ENCODE measurements around the gene KLRC2. TPM values are rescaled to one million over a fixed set of nuclear protein-coding genes. Genes with fewer than 3 reads are reported as not detected.
"Not testable (repeated sequence)": the region's sequence is repeated elsewhere in the genome, so short reads cannot be mapped to it uniquely, and the experiment has no call there.

The KLRC2 gene
- polyA plus RNA-seq (ENCODE audit: insufficient read length): not detected
- long read RNA-seq, donor 1: 0 reads
- long read RNA-seq, donor 2: 0 reads
- long read RNA-seq, donor 3: 0 reads
- long read RNA-seq, donor 4: 0 reads
- long read RNA-seq, donor 5: 0 reads
- long read RNA-seq, donor 6: 0 reads
- long read RNA-seq, donor 7: 0 reads
- long read RNA-seq, donor 8: 0 reads

DNA sequence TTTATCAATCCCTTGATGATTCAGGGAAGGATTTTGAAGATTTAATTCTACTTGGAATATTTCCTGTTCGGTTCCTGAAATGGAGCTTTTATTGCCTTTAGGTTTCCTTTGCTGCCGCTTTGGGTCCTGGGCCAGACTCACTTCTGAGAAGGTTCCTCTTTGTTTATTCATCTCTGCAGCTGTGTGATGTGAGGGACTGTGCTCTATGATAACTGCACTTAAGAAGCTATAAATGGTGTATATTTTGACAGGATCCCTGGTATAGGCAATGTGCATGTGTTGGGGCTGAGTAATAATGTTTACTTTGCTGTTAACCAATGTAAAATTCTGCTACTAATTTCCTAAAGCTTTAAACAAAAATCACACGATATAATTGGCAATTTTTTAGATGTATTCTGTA lies at the start of gene KLRC2:
Gene KLRC2, minus strand, starts transcription at position 195 of the 400 bp plus-strand sequence. Its CDS starts 24 bp downstream, at position 171.
- not testable (repeated sequence) for DNase-seq

GRCh38 chr12:10481901-10482300 lies 46.1 kb upstream of the KLRC2 start:
- not testable (repeated sequence) for DNase-seq

DNA sequence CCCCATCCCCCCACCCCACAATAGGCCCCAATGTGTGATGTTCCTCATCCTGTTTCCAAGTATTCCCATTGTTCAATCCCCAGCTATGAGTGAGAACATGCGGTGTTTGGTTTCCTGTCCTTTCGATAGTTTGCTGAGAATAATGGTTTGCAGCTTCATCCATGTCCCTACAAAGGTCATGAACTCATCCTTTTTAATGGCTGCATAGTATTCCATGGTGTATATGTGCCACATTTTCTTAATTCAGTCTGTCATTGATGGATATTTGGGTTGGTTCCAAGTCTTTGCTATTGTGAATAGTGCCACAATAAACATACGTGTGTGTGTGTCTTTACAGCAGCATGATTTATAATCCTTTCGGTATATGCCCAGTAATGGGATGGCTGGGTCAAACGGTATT lies 37.0 kb upstream of the KLRC2 start:
- not testable (repeated sequence) for DNase-seq

- no peak for DNase-seq
Measured at GRCh38 chr12:10469701-10470100, 33.9 kb upstream of the KLRC2 start.

- DNase-seq: no peak
Measured at GRCh38 chr12:10466311-10466710, 30.5 kb upstream of the KLRC2 start.

GRCh38 chr12:10457760-10458159 lies 21.9 kb upstream of the KLRC2 start:
- DNase-seq: no peak

DNA sequence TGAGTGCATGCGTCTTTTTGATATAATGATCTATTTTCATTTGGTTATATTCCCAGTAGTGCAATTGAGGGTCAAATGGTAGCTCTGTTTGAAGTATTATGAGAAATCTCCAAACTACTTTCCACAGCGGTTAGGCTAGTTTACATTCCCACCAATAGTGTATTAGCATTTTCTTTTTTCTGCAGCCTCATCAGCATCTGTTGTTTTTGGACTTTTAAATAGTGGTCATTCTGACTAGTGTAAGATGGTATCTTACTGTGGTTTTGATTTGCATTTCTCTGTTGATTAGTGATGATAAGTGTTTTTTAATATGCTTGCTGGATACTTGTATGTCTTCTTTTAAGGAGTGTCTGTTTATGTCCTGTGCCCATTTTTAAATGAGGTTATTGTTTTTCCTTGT lies 21.0 kb upstream of the KLRC2 start:
- DNase-seq: no peak

DNA sequence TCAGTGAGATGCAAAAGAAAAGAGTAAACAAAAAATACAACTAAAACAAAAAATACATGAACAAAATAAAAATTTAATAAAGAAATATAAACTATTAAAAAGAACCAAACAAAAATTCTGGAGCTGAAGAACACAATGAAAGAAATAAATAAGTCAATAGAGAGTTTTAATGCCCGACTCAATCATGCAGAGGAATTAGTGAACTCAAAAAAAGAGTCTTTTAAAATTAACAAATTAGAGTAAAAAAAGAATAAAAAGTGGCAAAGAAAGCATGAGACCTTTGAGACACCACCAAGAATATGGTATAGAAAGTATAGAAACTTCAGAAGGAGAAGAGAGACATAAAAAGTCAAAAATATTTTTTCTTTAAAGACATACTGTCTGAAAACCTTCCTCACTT lies 20.0 kb upstream of the KLRC2 start:
- DNase-seq: no peak

- no peak for DNase-seq
Measured at GRCh38 chr12:10454531-10454930, 18.7 kb upstream of the KLRC2 start.

DNA sequence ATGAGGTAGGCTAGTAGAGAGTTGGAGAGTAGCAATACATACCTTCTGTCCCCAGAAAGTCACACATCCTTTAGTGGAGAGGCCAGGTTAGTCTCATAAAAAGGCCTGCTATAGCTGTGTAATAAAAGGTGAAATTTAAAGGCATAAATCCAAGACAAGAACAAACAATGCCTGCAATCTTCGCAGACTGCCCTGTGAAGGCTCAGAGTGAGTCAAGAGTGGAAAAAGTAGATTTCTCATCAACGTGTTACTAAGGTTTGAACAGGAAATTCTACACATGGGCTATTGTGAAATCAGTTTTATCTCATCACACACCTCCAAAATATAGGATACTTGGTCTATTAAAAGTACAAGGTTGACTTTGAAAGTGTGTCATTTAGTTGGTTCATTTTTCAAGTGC lies 17.3 kb upstream of the KLRC2 start, which contains the start of gene KLRC1:
Gene KLRC1, minus strand, starts transcription at position 222 of the 400 bp plus-strand sequence. CDS start 2,221 bp downstream, outside the sequence.
- DNase-seq: no peak

- no peak for DNase-seq
Measured at GRCh38 chr12:10448236-10448635, 12.4 kb upstream of the KLRC2 start.

DNA sequence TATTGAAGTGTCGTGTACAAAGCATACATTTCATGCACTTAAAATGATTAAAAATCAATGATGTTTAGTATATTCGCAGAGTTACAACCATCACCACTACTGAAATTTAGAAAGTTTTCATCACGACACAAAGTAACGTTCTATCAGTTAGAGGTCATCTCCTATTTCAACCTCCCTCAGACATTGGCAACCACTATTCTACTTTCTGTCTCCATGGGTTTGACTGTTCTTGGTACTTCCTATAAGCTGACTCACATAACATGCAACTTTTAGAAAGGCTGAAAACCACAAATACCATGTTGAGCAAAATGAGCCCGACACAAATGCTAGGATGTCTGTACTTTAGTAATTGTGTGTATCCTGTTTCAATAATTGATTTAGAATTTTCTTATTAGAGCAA lies 10.2 kb upstream of the KLRC2 start:
- DNase-seq: not testable (repeated sequence)

GRCh38 chr12:10441144-10441543 lies 5.3 kb upstream of the KLRC2 start:
- not testable (repeated sequence) for DNase-seq

DNA sequence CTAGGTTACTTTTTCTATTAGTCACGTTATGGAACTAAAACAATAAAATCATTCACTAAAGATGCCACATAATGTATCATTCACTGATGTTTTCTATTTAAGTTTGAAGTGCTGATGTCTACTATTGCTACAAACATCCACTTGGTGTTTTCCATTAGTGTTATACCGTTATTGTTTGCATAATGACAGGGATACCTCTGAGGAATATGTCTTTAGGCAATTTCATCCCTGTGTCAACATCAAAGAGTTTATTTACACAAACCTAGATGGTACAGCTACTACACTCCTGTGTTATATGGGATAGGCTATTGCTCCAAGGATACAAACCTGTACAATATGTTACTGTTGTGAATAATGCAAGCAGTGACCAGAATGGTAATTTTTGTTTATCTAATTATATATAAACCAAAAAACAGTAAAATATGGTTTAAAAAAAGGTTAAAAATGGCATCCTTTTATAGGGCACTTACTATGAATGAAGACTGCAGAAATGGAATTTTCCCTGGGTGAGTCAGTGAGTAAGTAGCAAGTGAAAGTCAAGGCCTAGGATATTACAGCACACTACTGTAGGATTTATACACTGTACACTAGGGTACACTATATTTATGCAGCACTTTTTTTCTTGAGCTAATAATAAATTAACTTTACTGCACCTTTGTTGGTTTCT lies 3.9 kb upstream of the KLRC2 start:
- not testable (repeated sequence) for DNase-seq

DNA sequence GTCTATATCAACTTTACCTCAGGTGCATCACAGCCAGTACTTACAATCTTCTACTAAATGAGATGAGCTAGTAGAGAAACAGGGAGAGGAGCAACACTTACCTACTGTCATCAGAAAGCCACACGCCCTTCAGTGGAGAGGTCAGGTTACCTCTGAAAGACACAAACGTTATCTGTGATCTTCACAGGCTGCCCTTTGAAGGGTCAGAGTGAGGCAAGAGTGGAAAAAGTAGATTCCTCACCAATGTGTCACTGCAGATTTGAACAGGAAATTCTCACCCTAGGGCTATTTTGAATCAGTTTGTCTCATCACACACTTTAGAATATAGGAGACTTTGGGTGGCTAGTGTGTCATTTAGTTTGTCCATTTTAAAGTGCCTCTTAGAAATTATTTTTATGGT lies 1.8 kb upstream of the KLRC2 start:
- DNase-seq: not testable (repeated sequence)

- DNase-seq: not testable (repeated sequence)
Measured at GRCh38 chr12:10430623-10431022, 5.2 kb downstream of the KLRC2 start.

GRCh38 chr12:10425938-10426337 lies 9.9 kb downstream of the KLRC2 start:
- not testable (repeated sequence) for DNase-seq

DNA sequence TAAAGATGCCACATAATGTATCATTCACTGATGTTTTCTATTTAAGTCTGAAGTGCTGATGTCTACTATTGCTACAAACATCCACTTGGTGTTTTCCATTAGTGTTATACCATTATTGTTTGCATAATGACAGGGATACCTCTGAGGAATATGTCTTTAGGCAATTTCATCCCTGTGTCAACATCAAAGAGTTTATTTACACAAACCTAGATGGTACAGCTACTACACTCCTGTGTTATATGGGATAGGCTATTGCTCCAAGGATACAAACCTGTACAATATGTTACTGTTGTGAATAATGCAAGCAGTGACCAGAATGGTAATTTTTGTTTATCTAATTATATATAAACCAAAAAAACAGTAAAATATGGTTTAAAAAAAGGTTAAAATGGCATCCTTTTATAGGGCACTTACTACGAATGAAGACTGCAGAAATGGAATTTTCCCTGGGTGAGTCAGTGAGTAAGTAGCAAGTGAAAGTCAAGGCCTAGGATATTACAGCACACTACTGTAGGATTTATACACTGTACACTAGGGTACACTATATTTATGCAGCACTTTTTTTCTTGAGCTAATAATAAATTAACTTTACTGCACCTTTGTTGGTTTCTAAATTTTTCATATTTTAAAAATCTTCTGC lies 11.4 kb downstream of the KLRC2 start:
- not testable (repeated sequence) for DNase-seq

GRCh38 chr12:10422159-10422558 lies 13.7 kb downstream of the KLRC2 start:
- not testable (repeated sequence) for DNase-seq

DNA sequence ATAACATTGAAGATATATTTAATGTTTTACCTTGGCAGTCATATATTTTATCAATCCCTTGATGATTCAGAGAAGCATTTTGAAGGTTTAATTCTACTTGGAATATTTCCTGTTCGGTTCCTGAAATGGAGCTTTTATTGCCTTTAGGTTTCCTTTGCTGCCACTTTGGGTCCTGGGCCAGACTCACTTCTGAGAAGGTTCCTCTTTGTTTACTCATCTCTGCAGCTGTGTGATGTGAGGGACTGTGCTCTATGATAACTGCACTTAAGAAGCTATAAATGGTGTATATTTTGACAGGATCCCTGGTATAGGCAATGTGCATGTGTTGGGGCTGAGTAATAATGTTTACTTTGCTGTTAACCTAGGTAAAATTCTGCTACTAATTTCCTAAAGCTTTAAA lies 15.5 kb downstream of the KLRC2 start, which contains the start of gene KLRC3:
Gene KLRC3, minus strand, starts transcription at position 262 of the 400 bp plus-strand sequence. Its CDS starts 45 bp downstream, at position 217.
- not testable (repeated sequence) for DNase-seq

DNA sequence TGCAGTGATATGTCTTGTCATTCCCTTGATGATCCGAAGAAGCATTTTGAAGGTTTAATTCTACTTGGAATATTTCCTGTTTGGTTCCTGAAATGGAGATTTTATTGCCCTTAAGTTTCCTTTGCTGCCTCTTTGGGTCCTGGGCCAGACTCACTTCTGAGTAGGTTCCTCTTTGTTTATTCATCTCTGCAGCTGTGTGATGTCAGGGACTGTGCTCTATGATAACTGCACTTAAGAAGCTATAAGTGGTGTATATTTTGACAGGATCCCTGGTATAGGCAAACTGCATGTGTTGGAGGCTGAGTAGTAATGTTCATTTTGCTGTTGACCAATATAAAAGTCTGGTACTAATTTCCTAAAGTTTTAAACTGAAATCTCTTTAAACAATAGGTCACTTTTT lies 26.4 kb downstream of the KLRC2 start, which contains the start of gene KLRC4:
Gene KLRC4, minus strand, starts transcription at position 366 of the 400 bp plus-strand sequence. Its CDS starts 182 bp downstream, at position 184.
- no peak for DNase-seq

- DNase-seq: no peak
Measured at GRCh38 chr12:10408842-10409241, 27.0 kb downstream of the KLRC2 start.

DNA sequence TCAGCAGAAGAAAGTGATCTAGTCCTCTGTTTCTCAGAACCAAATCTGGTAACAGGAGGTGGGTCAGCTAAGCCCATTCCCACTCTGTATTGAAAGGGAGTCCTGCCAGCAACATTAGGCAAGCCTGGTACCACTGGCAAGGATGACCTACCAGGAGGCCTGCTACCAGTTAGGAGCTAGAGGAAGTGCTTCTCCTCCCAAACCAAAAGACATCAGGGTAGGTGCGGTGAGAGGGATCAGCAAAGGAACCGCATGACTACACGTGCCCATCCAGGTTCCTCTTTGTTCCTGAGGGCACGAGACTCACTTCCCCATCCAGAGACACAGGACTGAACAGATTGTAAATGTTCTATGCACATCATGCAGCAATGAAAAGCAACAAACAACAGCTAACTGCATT lies 29.1 kb downstream of the KLRC2 start:
- no peak for DNase-seq
